GM21390 (cell line): ENCODE measurements around the gene ASXL3.
A peak's percentile ranks its signal among the peaks of the same experiment; 100 is the strongest.

Source experiments
- ATAC-seq: cut with Tn5 transposase; IDR thresholded peaks from one replicate; pipeline ENCODE4 v1.9.1; 2021; ENCODE audit not compliant: unreplicated experiment

Gene ASXL3

GRCh38 chr18:33712719-33713118 lies 134.7 kb downstream of the ASXL3 start:
- ATAC-seq: no peak

DNA sequence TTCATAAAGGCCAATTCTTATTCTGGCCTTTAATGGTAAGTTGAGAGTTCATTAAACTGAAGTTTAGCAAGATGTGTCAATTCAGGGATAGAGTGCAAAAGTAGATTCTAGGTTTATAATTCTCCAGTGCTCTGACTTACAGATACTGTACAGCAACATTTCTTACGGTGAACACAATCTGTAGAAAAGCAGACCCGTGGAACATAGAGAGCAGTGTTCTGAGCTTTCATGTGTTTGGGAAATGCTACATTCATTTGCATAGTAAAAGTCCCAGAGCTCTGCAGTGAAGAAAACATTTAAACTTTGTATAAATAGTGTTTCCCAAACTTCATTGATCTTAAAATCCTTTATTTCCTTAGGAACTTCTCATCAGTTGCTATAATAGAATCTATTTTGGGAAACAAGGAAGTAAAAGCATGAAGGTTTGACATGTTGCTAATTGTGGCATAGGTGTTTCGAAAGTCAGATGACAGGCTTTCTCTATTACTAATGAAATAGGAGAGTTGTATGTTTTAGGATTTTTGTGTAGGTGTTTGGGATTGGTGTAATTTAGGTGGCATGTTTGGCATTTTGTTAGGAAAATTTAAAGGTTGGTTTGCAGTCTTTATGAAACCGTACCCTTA lies 138.2 kb downstream of the ASXL3 start:
- ATAC-seq: no peak

DNA sequence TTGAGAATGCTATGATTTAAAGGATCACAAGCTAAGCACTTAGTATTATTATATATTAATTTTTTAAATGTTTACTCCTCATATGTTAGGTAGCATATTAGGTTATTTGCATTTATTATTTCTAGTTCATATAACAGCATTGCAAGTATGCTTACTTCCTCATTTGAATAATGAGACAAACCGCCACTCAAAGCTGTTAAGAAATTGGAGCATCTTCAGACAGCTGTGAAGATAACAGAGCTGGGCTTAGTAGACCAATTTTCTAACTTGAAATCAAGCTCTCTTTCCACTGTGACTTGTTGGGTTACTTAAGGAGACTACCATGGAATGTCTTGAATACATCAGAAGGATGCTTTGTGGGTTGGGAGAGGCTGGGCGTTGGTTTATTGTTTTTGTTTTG lies 139.3 kb downstream of the ASXL3 start:
- ATAC-seq: peak; percentile 42

DNA sequence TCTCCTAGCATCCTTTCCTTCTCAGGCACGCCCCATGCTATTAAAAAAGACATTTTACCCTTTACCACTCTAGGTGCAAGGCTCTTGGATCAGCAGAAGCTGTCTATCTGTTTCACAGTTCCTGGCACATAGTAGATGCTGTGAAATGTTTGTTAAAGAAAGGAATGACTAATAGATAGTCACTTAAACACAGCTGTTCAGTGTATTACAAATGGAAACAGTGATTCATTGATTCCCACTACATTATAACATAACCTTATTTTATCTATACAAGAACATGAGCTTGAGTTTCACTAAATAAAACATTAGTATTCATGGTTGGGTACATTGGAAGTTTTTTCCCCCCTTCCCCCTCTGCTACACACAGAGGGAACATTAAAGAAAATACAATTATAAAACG lies 142.1 kb downstream of the ASXL3 start:
- no peak for ATAC-seq

GRCh38 chr18:33729556-33729955 lies 151.5 kb downstream of the ASXL3 start:
- peak; percentile 68 for ATAC-seq

- no peak for ATAC-seq
Observed at GRCh38 chr18:33733376-33733775, 155.4 kb downstream of the ASXL3 start.

- ATAC-seq: no peak
Observed at GRCh38 chr18:33735428-33735827, 157.4 kb downstream of the ASXL3 start.

- no peak for ATAC-seq
Observed at GRCh38 chr18:33741760-33742159, 163.7 kb downstream of the ASXL3 start.

DNA sequence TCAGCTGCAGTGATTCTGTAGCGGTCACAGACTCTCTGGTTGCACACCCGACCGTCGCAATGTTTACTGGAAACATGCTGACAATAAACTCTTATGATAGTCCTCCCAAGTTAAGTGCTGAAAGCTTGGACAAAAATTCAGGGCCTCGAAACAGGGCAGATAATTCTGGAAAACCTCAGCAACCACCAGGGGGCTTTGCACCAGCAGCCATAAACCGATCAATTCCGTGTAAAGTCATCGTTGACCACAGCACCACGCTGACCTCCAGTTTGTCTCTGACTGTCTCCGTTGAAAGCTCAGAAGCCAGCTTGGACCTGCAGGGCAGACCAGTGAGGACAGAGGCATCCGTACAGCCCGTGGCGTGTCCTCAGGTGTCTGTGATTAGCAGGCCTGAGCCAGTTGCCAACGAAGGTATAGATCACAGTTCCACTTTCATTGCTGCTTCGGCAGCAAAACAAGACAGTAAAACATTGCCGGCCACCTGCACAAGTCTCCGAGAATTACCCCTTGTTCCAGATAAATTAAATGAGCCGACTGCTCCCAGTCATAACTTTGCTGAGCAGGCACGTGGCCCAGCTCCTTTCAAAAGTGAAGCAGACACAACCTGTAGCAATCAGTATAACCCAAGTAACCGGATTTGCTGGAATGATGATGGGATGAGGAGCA lies 166.1 kb downstream of the ASXL3 start:
- ATAC-seq: no peak

DNA sequence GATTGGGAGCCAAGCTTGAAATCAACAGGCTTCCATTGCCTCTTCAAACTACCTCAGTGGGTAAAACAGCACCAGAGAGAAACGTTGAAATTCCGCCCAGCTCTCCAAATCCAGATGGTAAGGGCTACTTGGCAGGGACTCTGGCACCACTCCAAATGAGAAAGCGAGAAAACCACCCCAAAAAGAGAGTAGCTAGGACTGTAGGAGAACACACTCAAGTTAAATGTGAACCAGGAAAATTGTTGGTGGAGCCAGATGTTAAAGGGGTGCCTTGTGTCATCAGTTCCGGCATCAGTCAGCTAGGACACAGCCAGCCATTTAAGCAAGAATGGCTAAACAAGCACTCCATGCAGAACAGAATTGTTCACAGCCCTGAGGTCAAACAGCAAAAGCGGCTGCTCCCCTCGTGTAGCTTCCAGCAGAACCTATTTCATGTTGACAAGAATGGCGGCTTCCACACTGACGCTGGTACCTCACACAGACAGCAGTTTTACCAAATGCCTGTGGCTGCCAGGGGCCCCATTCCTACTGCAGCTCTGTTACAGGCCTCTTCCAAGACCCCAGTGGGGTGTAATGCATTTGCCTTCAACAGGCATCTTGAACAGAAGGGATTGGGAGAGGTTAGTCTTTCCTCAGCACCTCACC lies 167.3 kb downstream of the ASXL3 start:
- ATAC-seq: no peak

DNA sequence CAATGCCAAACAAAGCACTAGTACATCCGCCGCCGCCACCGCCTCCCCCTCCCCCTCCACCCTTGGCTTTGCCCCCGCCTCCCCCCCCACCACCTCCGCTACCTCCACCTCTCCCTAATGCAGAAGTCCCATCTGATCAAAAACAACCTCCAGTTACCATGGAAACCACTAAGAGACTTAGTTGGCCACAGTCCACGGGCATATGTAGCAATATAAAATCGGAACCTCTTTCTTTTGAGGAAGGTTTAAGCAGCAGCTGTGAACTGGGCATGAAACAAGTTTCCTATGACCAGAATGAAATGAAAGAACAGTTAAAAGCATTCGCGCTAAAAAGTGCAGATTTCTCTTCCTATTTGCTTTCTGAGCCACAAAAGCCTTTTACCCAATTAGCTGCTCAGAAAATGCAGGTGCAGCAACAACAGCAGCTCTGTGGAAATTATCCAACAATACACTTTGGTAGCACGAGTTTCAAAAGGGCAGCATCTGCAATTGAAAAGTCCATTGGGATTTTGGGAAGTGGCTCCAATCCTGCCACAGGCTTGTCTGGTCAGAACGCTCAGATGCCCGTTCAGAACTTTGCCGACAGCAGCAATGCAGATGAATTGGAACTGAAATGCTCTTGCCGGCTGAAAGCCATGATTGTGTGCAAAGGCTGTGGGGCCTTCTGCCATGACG lies 168.0 kb downstream of the ASXL3 start:
- ATAC-seq: no peak

- ATAC-seq: no peak
Observed at GRCh38 chr18:33749834-33750233, 171.8 kb downstream of the ASXL3 start.

DNA sequence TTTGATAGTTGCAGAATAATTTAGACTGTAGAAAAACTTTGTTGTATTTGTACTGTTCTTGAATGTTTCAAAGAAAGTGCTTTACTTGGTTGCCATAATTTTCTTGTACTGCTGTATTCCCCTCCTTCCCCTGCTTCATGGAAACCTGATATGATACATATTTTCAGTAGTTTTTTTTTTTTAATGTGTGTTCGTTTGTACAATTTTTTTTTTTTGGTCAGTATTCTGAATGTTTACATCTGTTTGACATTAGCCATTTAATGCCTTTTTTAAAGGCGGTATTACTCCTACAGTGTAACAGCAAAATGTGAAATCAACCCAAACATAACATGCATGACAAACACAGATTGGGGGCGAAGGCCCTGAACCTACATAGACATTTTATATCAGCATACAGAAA lies 172.3 kb downstream of the ASXL3 start:
- no peak for ATAC-seq

- no peak for ATAC-seq
Observed at GRCh38 chr18:33751613-33752221, 173.7 kb downstream of the ASXL3 start.

- ATAC-seq: no peak
Observed at GRCh38 chr18:33755391-33755790, 177.4 kb downstream of the ASXL3 start.

DNA sequence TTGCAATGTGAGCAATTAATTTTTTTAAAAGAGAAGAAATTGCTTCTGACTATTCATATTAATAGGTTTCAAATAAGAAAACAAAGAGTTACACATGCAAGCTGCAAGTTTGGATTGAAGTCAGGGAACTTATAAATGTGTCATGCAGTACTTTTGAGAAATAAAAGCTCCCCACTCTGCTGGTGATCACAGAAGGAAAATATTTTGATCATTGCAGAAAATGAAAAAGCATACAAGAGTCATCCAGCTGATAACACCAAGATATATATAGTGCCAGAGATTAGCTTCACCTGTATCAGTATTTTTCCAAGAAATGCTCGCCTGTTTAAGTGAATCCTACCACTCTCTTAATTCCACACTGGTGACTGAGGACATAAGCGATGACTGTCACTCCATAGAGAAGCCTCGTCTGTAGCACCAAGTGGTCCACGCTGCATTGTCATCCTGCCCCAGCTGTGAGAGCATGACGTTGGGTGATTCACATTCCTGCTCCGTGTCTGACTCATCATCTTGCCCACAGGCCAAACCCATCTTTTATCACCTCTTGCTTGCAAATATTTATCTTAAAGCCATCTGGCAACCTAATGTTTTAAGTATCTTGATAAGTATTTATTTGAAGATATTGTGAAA lies 178.0 kb downstream of the ASXL3 start:
- no peak for ATAC-seq

DNA sequence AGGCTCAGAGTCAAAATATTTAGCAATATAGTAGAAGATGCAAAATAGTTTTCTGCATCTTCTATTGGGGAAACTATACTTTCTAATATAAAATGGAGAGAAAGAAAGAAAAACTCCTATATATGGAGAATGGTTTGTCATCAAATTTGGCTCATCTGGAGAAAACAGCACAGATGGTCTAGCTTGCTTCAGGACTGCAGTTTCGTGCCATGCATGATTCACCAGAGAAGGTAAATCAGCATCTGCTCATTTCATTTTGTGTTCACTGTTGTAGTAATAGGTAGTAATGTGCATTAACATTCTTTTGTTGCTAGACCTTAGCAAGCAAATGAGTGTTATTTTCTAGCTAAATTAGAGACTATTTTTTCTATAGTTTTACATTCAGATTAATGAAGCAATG lies 179.0 kb downstream of the ASXL3 start:
- ATAC-seq: no peak

- ATAC-seq: no peak
Observed at GRCh38 chr18:33761363-33761762, 183.3 kb downstream of the ASXL3 start.

- no peak for ATAC-seq
Observed at GRCh38 chr18:33781429-33781828, 203.4 kb downstream of the ASXL3 start.
